Inflammatory macrophage treated with lipopolysaccharide for 4 hours (primary cell): ENCODE measurements around the gene LRRC7.
"Not testable (repeated sequence)": the region's sequence is repeated elsewhere in the genome, so short reads cannot be mapped to it uniquely, and the experiment has no call there.

Experiments
- DNase-seq: peaks from one replicate; pipeline ENCODE4 v3.0.0-alpha.2; 2020

LRRC7 gene

DNA sequence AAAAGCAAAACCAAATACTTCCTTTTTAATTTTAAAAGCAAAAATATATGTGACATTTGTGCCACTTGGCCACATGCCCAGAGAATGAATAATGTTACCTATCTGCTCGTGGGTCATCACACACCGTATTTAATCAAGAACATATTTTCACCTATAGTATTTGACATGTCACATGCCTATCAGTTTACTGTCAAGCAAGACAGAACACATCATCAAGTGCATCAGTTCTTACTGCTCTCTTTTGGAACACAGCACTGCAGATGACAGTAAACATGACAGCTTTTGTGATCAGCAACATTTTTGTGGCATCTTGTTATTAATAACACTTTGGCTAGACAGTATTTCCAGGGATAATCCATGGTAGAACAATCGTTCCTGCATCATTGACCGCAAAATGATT lies 134.4 kb downstream of the LRRC7 start:
- no peak for DNase-seq

DNA sequence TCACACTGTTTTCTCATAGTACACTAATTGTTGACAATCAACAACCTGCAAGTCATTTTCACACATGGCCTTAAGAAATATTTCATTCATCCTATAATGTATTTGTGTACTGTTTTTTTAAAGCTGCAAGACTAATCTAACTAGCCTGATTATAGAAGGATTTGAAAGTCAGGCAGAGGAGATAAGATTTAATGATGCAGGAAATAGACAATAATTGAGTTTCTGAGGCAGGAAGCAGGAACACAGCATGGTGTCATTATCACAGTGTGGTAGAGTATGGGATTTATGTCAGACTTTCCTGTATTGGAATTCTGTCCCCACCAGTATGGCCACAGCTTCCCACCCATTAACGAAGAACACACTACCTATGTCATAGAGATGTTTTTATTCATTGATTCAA lies 138.8 kb downstream of the LRRC7 start:
- DNase-seq = no peak

DNA sequence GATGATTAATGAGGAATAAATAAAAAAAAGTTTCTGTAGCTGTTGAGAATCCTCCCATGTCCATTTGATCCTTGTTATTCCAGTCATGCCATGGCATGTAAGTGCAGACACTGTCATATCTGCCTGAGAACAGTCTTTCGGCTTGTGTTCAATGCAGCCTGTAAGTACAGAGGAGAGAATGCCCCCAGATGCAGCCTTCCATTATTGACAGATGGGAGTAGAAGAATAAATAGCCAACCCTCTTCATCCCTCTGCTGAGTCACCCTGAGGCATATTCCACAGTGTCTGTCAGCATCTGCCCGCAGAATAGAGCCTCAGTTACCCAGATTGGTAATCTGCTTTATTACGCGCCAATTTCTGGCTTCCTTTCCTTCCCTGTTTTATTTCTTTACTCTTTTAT lies 139.4 kb downstream of the LRRC7 start:
- DNase-seq = no peak

DNA sequence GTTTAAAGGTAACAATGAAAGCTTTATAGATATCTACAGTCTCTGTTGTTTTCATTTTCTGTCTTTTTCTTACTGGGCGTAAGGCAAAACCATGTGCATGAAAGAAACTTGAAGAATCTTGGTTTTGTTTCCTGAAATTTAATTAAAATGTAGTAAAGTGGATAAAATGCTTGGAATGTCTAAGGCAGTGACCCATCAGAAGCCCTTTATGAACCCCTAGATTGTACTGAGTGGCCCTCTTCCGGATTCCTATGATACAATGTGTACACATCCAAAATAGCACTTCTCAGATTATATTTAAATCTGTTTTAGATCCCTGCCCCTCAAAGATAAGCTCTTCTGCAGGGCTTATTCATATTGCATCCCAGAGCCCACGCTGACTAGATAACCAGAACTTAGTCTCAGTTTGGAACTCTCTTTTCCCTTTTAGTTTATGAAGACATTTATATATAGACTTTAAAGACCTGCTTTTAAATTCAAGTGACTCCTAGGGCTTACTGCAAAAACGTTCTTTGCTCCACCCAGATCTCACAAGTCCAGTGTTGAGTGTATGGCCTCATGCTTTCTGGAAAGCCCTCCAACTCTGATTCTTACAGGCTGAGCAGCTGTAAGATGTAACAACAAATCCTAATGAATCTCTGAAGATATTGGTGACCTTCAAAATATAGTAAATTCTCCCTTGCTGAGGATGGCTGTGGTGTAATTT lies 142.9 kb downstream of the LRRC7 start:
- DNase-seq = no peak

DNA sequence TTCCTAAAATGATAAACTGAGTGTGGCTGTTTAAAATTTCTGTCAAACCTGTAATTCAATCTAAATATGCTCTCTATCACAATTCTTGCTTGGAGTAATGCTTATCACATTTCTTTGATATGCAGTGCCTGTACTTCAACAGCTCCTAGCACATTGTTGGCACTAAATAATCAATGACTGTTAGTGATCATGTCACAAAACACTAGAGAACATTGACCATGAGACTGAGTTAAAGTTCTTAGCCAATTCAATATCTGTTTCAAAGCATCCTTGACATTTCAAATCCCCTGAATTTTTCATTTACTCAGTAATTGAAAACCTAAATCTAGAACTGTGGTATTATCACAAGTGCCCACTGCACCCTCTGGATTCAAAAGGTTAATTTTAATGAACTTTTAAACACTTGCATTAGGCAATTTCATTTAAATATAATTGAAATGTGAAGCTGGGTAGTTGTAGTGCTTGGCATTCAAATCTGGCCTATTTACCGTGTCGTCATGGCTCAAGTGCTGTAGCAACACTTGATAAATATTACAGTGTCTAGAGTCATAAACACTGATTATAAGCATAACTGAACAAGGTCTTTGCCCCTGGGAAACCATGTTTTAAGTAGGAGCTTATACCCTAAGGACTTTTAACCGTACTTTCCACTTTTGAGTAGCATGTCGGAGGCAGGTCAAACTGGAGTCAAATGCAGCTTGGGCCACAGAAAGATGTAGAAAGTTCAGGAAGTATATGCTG lies 143.6 kb downstream of the LRRC7 start:
- DNase-seq = no peak

DNA sequence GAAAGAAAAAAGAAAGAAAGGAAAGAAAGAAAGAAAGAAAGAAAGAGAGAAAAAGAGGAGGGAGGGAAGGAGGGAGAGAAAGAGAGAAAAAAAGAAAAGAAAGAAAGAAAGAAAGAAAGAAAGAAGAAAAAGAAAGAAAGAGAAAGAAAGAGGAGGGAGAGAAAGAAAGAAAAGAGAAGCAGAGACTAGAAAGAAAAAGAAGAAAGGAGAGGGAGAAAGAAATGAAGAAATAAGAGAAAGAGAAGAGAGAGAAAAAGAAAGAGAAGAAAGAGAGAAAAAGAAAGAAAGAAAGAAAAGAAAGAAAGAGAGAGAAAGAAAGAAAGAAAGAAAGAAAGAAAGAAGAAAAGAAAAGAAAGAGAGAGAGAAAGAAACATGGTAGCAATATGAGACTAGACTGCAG lies 150.1 kb downstream of the LRRC7 start:
- DNase-seq = not testable (repeated sequence)

DNA sequence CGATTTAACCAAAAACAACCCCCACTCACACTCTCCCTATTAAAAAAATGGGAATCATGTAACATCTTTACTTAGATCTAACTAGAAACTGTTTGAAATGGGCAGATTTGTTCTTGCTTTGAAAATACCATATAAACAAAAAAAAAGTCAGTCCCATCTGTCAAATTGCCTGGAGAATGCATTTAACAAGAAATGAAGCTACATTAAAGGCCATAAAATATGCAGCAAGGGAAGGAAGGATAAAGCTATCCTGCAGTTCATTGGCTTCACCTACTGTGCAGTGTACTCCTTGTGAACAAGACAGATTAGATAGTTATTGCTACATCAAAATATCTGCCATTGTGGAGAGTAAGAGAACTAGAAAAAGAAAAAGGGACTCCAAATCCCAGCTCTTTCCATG lies 160.5 kb downstream of the LRRC7 start:
- no peak for DNase-seq

DNA sequence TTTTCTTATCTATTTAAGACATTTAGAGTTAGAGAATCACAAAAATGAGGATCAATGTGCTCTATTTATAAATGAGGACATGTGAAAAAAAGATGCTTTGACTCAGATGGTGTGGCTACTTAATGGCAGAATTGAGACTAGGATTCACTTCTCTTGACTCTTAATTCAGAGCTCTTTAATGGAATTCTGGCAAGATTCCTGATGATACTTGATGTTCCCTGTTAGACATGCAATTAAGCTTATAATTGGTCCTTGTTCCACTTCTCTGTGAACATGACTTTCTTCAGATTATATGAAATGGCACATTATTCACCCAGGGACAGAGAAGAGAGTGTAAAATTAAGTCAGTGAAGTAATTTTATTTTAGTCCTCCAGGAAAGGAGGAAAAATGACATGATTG lies 165.3 kb downstream of the LRRC7 start:
- no peak for DNase-seq

DNA sequence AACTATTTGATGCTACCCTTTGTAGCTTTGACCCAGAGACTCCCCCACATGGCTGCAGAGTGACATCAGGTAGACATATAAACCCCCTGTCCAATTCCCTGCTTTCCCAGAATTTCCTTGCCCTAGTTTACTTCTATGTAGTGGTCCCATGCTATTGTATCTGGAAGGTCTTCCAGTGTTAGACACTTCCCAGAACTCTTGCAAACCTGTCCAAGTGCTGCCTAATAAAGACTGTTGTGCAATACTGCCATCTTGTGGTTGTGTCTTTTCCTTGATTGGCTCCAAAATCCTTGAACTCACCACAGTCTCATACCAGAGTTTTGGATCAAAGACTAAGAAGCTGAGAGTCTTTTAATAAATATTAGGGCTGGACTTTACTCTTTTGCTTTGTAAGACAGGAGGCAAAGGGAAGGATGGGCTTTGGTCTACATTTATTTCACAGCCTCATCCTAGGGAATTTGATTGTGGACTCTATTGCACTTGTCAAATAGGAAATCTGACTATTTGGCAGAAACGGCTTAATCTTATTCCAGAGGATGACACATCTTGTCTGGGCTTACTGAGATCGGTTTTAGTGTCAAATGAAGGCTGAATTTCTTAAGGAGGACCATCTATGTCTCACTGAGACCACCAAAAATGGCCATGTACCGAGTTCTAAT lies 169.9 kb downstream of the LRRC7 start:
- DNase-seq = peak; percentile 48

DNA sequence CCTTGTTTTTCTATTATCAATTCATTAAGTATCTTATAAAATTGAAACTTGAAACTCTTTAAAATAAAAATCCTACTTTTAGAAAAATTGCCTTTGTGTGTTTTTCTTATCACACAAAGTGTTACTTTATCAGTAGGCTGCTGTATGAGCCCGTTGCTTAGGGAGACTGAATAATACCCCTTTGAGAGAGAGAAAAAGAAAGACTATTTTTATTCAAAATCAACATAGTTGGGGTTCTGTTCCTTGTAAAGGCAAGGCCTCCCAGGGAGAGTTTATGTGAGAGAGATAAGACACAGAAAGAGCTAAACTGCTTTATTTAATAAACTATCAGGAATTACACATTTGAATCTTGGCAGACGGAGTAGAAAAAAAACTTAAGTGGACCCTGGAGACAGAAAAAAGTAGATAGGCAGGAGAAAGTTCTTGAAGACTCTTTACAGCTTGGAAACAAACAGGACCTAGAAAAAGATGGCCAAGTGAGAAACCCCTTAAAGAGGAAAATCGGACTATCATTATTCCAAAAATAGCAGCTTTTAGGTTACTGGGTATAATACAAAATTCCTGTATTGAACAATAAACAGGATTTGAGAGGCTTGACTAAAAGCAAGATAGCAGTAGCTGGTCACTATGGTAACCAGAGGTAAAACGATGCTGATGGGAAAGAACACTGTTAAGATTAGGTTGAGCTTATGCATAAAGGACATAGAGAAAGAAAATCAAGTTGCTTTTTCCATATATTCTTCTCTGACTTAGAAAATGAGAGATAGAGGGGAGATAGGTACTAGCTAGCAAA lies 170.9 kb downstream of the LRRC7 start:
- DNase-seq = no peak

DNA sequence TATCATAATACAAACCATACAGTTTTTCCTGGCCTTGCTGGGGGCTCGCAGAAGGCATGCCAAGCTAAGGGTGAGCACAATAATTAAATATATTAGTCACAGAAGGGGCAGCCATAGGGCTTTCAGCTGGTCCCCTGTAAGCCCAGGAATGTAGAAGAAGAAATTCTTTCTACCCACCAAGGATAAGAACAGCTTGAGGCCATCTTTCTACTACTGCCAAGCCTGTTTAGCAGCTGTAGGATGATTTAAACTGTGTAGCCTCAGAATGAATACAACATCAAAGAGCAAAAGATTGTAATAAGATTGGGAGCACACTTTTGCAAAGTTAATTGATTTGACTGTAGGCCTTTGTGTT lies 171.5 kb downstream of the LRRC7 start:
- DNase-seq = no peak

DNA sequence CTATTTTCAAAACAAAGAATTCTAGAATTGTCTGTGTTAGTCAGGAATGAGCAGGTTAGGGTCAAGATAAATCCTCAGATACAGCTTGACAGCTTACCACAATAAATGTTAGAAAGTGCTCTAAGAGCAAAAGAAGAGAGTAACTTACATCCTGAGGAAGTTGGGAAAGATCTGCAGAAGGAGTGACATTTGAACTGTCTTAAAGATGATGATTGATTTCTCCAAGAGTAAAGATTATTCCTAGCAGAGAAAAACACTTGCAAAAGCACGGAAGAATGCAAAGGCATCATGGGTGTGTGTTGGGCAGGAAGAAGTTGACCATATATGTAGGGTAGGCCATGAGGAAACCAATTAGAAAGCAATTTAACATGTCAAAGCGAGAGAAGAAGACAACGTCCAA lies 175.4 kb downstream of the LRRC7 start:
- no peak for DNase-seq

DNA sequence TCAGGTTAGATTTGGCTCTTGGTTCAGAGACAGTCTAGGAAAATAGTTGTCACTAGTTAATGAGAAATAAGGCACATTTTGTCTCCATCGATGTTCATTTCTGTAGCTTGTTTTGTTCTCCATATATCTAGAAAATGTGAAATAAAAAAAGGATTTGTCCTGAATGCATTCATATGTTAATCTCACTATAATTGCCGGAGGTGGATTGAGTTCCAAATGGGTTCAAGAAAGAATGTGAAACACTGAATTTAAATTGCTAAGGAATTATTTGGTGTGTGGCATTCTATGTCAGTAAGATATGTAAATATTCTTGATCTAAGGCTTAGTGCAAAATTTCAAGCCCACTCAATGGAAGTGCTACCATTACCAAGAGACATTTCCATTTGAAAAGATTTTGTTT lies 176.7 kb downstream of the LRRC7 start:
- DNase-seq = no peak

DNA sequence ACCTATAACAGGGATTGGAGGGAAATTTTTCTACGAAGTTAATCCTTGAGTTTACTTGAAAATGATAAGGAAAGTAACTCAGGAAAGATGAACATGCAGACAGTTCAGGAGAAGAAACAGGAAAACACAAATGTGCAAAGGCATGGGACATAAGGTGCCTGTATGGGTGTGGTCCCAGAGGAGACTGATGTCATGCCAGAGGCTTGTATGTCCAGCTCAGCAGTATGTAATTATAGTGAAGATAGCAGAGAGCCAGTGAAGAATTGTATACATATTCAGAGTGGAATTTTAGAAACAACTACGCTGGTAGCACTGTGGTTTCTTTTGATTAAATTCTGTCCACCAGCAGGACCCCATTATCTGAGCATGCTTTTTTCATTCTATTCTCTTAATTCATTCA lies 179.5 kb downstream of the LRRC7 start:
- DNase-seq = no peak

DNA sequence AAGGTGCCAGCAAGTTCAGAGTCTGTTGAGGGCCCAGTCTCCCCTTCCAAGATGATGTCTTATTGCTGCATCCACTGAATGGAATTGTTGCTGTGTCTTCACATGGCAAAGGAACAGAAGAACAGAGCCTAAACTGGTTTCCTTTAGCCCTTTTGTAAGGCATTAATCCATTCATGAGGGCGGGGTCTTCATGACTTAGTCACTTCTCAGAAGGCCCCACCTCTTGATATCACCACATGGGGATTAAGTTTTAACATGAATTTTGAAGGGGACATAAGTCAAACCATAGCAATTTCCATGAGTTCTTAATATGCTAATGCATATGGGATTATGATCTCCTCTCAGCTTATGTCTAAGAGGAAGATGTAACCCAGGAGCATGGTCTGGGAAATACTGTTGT lies 182.9 kb downstream of the LRRC7 start:
- no peak for DNase-seq

DNA sequence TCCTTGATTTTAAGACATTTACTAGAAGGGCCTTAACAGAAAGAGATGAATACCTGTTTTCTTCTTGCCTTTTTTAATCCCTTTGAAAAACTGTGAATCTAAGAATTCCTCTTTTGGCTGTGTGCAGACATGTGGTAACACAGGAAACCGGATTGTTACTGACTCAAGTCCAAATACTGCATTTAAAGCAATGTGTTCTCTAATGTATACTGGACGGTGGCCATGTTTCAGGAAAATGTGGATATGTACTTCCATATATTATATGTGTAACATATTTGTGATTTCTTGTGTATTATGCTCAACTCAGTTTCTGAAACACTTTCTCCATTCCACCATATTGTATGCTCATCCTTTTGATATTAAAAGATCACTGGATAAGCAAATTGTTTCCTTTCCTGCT lies 185.1 kb downstream of the LRRC7 start:
- no peak for DNase-seq

DNA sequence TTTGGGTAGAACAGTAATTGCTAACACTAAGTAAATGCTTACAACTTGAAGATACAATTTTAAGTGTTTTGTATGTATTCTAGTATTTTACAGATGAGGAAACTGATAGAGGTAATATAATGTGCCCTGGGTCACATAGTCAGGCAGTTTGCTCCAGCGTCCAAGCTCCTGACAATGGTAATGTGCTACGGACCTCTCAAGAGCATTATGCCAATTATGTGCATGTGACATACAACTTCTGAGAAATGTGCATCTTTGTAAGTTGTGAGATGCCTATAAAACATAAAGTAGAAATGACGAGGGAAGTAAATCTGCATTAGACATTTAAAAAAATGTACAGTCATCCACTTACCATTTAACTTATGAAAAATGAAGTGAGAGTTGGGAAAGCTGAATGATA lies 186.8 kb downstream of the LRRC7 start:
- no peak for DNase-seq

DNA sequence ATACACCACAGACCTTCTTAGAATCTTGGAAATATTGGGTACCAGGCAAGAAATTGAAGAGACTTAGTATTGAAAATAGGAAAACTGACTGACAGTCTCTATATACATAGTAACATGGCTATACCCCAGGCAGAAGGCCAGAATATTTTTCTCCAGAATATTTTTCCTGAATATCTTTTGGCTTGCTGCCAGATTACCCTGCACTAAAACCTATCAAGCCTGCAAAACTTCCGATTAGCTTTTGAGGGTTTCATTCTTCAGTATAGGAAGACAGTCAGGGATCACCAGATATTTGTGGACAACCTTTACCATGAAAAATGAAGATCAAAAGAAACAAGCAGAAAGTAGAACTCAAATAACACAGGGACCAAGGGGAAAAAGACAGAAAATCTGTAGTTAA lies 187.9 kb downstream of the LRRC7 start:
- no peak for DNase-seq

DNA sequence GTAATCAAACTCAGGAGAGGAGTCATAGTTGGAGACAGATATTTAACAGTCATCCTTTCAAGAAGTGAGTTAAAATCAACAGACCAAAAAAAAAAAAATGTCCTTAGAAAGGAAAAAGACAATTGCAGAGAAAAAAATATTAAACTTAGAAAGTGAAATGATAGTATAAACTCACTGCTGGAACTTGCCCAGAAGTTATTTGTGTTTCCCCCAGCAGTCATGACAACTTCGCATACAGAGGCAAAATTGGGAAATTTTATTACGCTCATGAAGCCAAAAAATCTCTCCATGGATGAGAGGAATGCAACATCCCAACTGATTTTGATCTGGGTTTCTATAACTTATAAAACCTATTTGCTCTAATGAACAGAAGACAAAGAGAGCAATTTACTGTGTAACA lies 198.2 kb downstream of the LRRC7 start:
- DNase-seq = no peak

DNA sequence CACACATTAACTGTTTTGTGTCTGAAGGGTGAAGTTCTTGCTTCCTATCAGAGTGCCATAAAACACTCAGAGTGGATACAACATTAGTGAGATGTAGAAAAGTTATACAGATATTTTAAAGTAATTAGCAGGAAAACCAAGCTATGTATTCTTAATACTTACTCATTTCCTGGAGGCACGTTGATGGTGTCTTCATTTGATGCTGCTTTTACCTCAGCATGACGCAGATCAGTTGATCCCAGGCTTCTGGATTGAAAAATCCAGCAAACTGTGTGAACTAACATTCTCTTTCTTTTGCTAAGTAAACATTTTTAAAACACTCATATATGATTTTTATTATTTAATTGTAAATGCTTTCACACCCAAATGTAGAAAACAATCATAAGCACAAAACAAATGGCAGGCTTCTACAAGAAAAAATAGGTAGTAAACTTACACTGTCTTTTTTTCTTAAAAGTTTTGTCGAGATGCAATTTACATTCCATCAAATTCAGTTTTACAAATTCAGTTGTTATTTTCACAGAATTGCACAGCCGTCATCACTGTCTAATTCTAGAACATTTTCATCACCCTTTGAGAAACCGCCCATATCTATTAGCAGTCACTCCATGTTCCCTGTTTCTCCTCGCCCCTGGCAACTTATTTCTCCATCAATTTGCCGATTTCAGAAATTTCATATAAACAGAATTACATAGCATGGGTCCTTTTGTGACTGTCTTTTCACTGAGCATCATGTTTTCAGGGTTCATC lies 198.9 kb downstream of the LRRC7 start:
- DNase-seq = no peak

DNA sequence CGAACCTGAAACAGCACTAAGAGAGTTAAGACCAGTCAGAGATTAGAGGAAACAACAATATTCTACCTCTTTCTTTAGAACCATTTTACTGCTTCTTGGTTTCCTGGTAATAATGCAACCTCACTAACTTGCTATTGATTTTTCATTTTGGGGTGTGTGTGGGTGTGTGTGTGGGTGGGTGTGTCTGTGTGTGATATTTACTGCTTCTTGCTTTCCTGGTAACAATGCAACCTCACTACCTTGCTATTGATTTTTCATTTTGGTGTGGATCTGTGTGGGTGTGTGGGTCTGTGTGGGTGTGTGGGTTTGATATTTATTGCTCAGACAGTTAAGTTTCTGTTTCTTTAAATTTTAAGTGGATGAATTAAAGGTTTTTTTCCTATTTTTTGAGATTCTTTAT lies 208.8 kb downstream of the LRRC7 start:
- no peak for DNase-seq

DNA sequence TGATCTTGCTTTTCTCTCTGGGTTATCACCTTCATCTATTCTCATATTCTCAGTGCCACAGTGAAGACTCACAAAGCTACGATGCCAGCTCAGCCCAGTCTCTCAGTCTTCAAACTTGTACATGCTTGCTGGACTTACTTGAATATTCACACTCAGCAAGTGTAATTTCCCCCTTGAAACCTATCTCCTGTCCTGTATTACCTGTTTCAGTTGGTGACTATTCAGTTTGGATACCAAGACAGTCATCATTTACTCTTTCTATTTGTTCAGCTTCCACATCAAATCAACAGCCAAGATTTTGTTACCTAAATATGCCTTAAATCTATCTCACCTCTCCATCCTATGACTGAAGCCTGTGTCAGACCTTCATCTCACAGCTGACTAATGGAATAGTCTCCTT lies 209.7 kb downstream of the LRRC7 start:
- no peak for DNase-seq

DNA sequence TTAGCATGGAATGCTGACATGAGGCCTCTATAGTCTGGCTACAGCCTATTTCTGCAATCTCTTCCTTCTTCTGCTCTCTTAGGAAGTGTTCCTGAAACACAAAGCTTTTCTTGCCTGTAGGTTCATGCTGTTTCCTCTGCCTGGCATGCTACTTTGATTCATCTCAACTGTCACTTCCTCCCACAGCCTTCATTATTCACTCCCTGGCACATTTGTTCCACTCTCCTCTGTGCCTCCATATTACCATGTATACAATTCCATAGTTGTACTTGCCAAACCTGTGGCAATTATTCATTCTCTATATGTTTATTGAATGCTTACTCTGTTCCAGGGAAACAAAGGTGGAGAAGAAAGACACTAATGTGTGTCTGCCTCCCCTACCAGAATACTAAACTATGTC lies 210.2 kb downstream of the LRRC7 start:
- no peak for DNase-seq
